Measurements from ENCODE around the gene TLE6. TPM values are rescaled to one million over a fixed set of nuclear protein-coding genes. Genes with fewer than 3 reads are reported as not detected.
"Not testable (repeated sequence)": the region's sequence is repeated elsewhere in the genome, so short reads cannot be mapped to it uniquely, and the experiment has no call there.

The TLE6 gene
- total RNA-seq, 2 experiments from 2014 or later, result 4.4 to 5.4 TPM

GRCh38 chr19:2998642-2999041, 21.3 kb downstream of the TLE6 start:
- no peak for DNase-seq
- Mint-ChIP-seq H3K4me3 (no peak overlapping the region), H3K27me3 (no peaks in the 10 kb centered on the region), H3K4me1 (no peaks in the 10 kb centered on the region), H3K27ac (no peak overlapping the region), H3K36me3 (no peaks in the 10 kb centered on the region), H3K9me3 (no peaks in the 10 kb centered on the region)
- POLR2A ChIA-PET, result no interaction called here
- no peak for ATAC-seq (ENCODE audit: low read depth)

GRCh38 chr19:3001235-3001800, 24.0 kb downstream of the TLE6 start:
- H3K27me3 Mint-ChIP-seq, result no peaks in the 10 kb centered on the region
- POLR2A ChIA-PET, result no interaction called here
- no peak overlapping the region for H3K27ac Mint-ChIP-seq
- no peaks in the 10 kb centered on the region for H3K9me3 Mint-ChIP-seq
- no peak for DNase-seq
- H3K4me1 Mint-ChIP-seq, result no peaks in the 10 kb centered on the region
- no peaks in the 10 kb centered on the region for H3K36me3 Mint-ChIP-seq
- ATAC-seq (ENCODE audit: low read depth), result no peak
- H3K4me3 Mint-ChIP-seq, result no peak overlapping the region

GRCh38 chr19:3003046-3003445, 25.7 kb downstream of the TLE6 start:
- no peaks in the 10 kb centered on the region for H3K9me3 Mint-ChIP-seq
- no peaks in the 10 kb centered on the region for H3K4me1 Mint-ChIP-seq
- H3K27ac Mint-ChIP-seq, result no peak overlapping the region
- no peaks in the 10 kb centered on the region for H3K27me3 Mint-ChIP-seq
- POLR2A ChIA-PET, result interaction anchor here (1.1 kb wide), 1 partner anchor 12 kb away, joined by 3 read pairs; no protein-coding TSS in a partner anchor
- DNase-seq (no peak), ATAC-seq (ENCODE audit: low read depth) (no peak)
- H3K4me3 Mint-ChIP-seq, result no peak overlapping the region
- no peaks in the 10 kb centered on the region for H3K36me3 Mint-ChIP-seq

- Mint-ChIP-seq H3K9me3 (no peaks in the 10 kb centered on the region), H3K27ac (no peak overlapping the region), H3K27me3 (no peaks in the 10 kb centered on the region), H3K36me3 (no peaks in the 10 kb centered on the region), H3K4me1 (no peaks in the 10 kb centered on the region), H3K4me3 (no peak overlapping the region)
- POLR2A ChIA-PET, result no interaction called here
- no peak for ATAC-seq (ENCODE audit: low read depth)
- DNase-seq, result no peak
These were observed 27.2 kb downstream of the TLE6 start for GRCh38 chr19:3004522-3004921.

- Mint-ChIP-seq H3K9me3 (no peaks in the 10 kb centered on the region), H3K4me3 (no peak overlapping the region), H3K36me3 (no peaks in the 10 kb centered on the region), H3K27ac (no peak overlapping the region), H3K4me1 (no peaks in the 10 kb centered on the region), H3K27me3 (no peaks in the 10 kb centered on the region)
- ATAC-seq (ENCODE audit: low read depth) (no peak), DNase-seq (no peak)
- POLR2A ChIA-PET, result interaction anchor here (0.6 kb wide), 1 partner anchor 42 kb away, joined by 3 read pairs; no protein-coding TSS in a partner anchor
These were observed 28.0 kb downstream of the TLE6 start for GRCh38 chr19:3005345-3005744.

- H3K36me3 Mint-ChIP-seq, result no peaks in the 10 kb centered on the region
- H3K4me3 Mint-ChIP-seq, result no peak overlapping the region
- POLR2A ChIA-PET, result no interaction called here
- H3K27ac Mint-ChIP-seq, result no peak overlapping the region
- no peaks in the 10 kb centered on the region for H3K27me3 Mint-ChIP-seq
- no peaks in the 10 kb centered on the region for H3K9me3 Mint-ChIP-seq
- DNase-seq (no peak), ATAC-seq (ENCODE audit: low read depth) (no peak)
- no peaks in the 10 kb centered on the region for H3K4me1 Mint-ChIP-seq
These were observed 28.9 kb downstream of the TLE6 start for GRCh38 chr19:3006075-3006767.

GRCh38 chr19:3007975-3008374, 30.6 kb downstream of the TLE6 start:
- Mint-ChIP-seq H3K4me1 (no peaks in the 10 kb centered on the region), H3K27me3 (no peaks in the 10 kb centered on the region), H3K36me3 (no peaks in the 10 kb centered on the region), H3K27ac (no peak overlapping the region), H3K4me3 (no peak overlapping the region), H3K9me3 (no peaks in the 10 kb centered on the region)
- POLR2A ChIA-PET, result interaction anchor here (0.6 kb wide), 1 partner anchor 103 kb away, joined by 3 read pairs; no protein-coding TSS in a partner anchor
- DNase-seq (no peak), ATAC-seq (ENCODE audit: low read depth) (no peak)

GRCh38 chr19:3008994-3009393, 31.6 kb downstream of the TLE6 start:
- DNase-seq (no peak), ATAC-seq (ENCODE audit: low read depth) (no peak)
- Mint-ChIP-seq H3K4me3 (no peak overlapping the region), H3K4me1 (no peaks in the 10 kb centered on the region), H3K9me3 (no peaks in the 10 kb centered on the region), H3K36me3 (no peaks in the 10 kb centered on the region), H3K27me3 (no peaks in the 10 kb centered on the region), H3K27ac (no peak overlapping the region)
- POLR2A ChIA-PET, result no interaction called here

GRCh38 chr19:3010871-3011270, 33.5 kb downstream of the TLE6 start:
- no peak for ATAC-seq (ENCODE audit: low read depth)

GRCh38 chr19:3012059-3012458, 34.7 kb downstream of the TLE6 start:
- H3K27me3 Mint-ChIP-seq; H3K27ac Mint-ChIP-seq; POLR2A ChIA-PET; ATAC-seq (ENCODE audit: low read depth); H3K36me3 Mint-ChIP-seq; H3K4me3 Mint-ChIP-seq; H3K9me3 Mint-ChIP-seq; DNase-seq; H3K4me1 Mint-ChIP-seq: not testable (repeated sequence)

More at GRCh38 chr19:3010871-3011270, 33.5 kb downstream of the TLE6 start:
- Mint-ChIP-seq H3K27ac (no peak overlapping the region), H3K36me3 (no peaks in the 10 kb centered on the region), H3K9me3 (no peaks in the 10 kb centered on the region), H3K27me3 (no peaks in the 10 kb centered on the region), H3K4me3 (no peak overlapping the region), H3K4me1 (no peaks in the 10 kb centered on the region)
- no peak for DNase-seq
- POLR2A ChIA-PET, result no interaction called here

- no peaks in the 10 kb centered on the region for H3K9me3 Mint-ChIP-seq
- no peak overlapping the region for H3K4me3 Mint-ChIP-seq
- no peaks in the 10 kb centered on the region for H3K36me3 Mint-ChIP-seq
- no peaks in the 10 kb centered on the region for H3K4me1 Mint-ChIP-seq
- POLR2A ChIA-PET, result no interaction called here
- no peaks in the 10 kb centered on the region for H3K27me3 Mint-ChIP-seq
- DNase-seq (no peak), ATAC-seq (ENCODE audit: low read depth) (no peak)
- H3K27ac Mint-ChIP-seq, result no peak overlapping the region
These were observed 35.4 kb downstream of the TLE6 start for GRCh38 chr19:3012621-3013262.

- no peaks in the 10 kb centered on the region for H3K4me1 Mint-ChIP-seq
- DNase-seq (no peak), ATAC-seq (ENCODE audit: low read depth) (no peak)
- H3K27ac Mint-ChIP-seq, result no peak overlapping the region
- no peaks in the 10 kb centered on the region for H3K27me3 Mint-ChIP-seq
- no peaks in the 10 kb centered on the region for H3K36me3 Mint-ChIP-seq
- no peaks in the 10 kb centered on the region for H3K9me3 Mint-ChIP-seq
- POLR2A ChIA-PET, result no interaction called here
- no peak overlapping the region for H3K4me3 Mint-ChIP-seq
These were observed 35.9 kb downstream of the TLE6 start for GRCh38 chr19:3013263-3013725.

GRCh38 chr19:3014135-3014534, 36.8 kb downstream of the TLE6 start:
- POLR2A ChIA-PET, result interaction anchor here (0.5 kb wide), 1 partner anchor 316 kb away, joined by 3 read pairs; no protein-coding TSS in a partner anchor
- H3K4me3 Mint-ChIP-seq, result no peak overlapping the region
- no peaks in the 10 kb centered on the region for H3K27me3 Mint-ChIP-seq
- no peak overlapping the region for H3K27ac Mint-ChIP-seq
- H3K9me3 Mint-ChIP-seq, result no peaks in the 10 kb centered on the region
- no peaks in the 10 kb centered on the region for H3K36me3 Mint-ChIP-seq
- ATAC-seq (ENCODE audit: low read depth), result no peak
- no peak for DNase-seq
- H3K4me1 Mint-ChIP-seq, result no peaks in the 10 kb centered on the region
